GM12864 (cell line): ENCODE measurements around the gene IQCE.
"Not testable (repeated sequence)": the region's sequence is repeated elsewhere in the genome, so short reads cannot be mapped to it uniquely, and the experiment has no call there.

Experiments
- DNase-seq: peaks from one replicate; pipeline ENCODE4 v3.0.0-alpha.2; 2011; ENCODE audit warnings: low read depth
- H3K4me3 ChIP-seq: 2 replicates; pipeline ENCODE4 v1.5.1; 2011; ENCODE audit warnings: mild to moderate bottlenecking, low read depth, low read length, control low read depth
- TF ChIP-seq, protein P1 (sequence below): IDR thresholded peaks from 2 replicates; pipeline ENCODE4 v1.5.1; 2011; ENCODE audit warnings: low read depth, mild to moderate bottlenecking, moderate library complexity, low read length, control low read depth, inconsistent platforms; ENCODE audit errors: missing control alignments

Gene IQCE

GRCh38 chr7:2586326-2587020 is 27.7 kb downstream of the IQCE start:
- DNase-seq = no peak
- H3K4me3 ChIP-seq = no peak overlapping the region
- TF ChIP-seq, protein P1, sequence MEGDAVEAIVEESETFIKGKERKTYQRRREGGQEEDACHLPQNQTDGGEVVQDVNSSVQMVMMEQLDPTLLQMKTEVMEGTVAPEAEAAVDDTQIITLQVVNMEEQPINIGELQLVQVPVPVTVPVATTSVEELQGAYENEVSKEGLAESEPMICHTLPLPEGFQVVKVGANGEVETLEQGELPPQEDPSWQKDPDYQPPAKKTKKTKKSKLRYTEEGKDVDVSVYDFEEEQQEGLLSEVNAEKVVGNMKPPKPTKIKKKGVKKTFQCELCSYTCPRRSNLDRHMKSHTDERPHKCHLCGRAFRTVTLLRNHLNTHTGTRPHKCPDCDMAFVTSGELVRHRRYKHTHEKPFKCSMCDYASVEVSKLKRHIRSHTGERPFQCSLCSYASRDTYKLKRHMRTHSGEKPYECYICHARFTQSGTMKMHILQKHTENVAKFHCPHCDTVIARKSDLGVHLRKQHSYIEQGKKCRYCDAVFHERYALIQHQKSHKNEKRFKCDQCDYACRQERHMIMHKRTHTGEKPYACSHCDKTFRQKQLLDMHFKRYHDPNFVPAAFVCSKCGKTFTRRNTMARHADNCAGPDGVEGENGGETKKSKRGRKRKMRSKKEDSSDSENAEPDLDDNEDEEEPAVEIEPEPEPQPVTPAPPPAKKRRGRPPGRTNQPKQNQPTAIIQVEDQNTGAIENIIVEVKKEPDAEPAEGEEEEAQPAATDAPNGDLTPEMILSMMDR = no peak

DNA sequence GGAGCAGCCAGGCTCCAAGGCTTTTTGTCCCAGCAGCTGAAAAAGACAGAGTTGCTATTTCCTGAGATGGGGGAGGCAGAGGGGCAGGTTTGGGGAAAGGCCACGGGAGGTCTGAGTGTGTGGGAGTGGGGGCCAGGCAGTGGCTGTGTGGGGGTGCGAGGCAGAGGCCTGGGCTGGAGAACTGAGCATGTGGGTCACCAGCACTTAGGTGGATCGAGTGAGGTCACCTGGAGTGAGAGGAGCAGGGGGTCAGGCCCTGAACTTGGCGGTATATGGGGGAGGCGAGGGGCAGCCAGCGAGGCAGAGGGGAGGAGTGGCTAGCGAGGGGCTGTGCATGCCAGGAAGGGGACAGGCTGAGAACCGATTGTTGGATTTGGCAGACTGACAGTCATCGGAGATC is 28.4 kb downstream of the IQCE start:
- H3K4me3 ChIP-seq = no peak overlapping the region
- no peak for DNase-seq
- TF ChIP-seq, protein P1 = no peak

- no peak overlapping the region for H3K4me3 ChIP-seq
- TF ChIP-seq, protein P1 = no peak
- no peak for DNase-seq
These were observed 29.0 kb downstream of the IQCE start for GRCh38 chr7:2587778-2588177.

- no peak for DNase-seq
- TF ChIP-seq, protein P1 = no peak
- no peak overlapping the region for H3K4me3 ChIP-seq
These were observed 30.6 kb downstream of the IQCE start for GRCh38 chr7:2589341-2589740.

DNA sequence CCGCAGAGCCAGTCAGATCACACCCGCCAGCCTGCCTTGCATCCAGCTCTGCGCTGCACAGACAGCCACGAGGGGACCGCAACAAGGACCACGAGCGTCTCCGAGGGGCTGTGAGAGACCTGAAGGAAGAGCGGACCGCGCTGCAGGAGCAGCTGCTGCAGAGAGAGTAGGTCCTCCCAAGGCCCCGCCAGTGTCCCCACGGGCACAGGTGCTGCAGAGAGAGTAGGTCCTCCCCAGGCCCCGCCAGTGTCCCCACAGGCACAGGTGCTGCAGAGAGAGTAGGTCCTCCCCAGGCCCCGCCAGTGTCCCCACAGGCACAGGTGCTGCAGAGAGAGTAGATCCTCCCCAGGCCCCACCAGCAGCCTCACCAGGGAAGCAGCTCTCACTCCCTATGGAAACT is 31.2 kb downstream of the IQCE start:
- not testable (repeated sequence) for H3K4me3 ChIP-seq, DNase-seq

GRCh38 chr7:2592375-2592865 is 33.6 kb downstream of the IQCE start:
- TF ChIP-seq, protein P1 = no peak
- no peak overlapping the region for H3K4me3 ChIP-seq
- DNase-seq = no peak

- TF ChIP-seq, protein P1 = no peak
- no peak overlapping the region for H3K4me3 ChIP-seq
- no peak for DNase-seq
These were observed 34.4 kb downstream of the IQCE start for GRCh38 chr7:2593036-2593727.
